GM18520 (cell line): ENCODE results near the gene PDF.

ENCODE experiments used
- ATAC-seq: cut with Tn5 transposase; IDR thresholded peaks from one replicate; pipeline ENCODE4 v1.9.1; 2021; ENCODE audit not compliant: unreplicated experiment

The PDF gene

DNA sequence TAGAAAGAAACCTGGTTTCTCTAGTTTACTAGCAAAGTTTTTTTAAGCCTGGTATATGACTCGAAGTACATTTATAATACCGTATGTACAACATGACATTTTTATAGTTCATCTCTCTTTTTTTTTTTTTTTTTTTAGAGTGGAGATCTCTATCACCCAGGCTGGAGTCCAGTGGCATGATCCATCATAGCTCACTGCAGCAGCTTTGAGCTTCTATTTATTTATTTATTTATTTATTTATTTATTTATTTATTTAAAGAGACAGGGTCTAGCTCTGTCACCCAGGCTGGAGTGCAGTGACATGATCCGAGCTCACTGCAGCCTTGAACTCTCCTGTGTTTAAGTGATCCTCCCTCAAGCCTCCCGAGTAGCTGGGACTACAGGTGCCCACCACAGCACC, 45.1 kb downstream of the PDF start:
- no peak for ATAC-seq

DNA sequence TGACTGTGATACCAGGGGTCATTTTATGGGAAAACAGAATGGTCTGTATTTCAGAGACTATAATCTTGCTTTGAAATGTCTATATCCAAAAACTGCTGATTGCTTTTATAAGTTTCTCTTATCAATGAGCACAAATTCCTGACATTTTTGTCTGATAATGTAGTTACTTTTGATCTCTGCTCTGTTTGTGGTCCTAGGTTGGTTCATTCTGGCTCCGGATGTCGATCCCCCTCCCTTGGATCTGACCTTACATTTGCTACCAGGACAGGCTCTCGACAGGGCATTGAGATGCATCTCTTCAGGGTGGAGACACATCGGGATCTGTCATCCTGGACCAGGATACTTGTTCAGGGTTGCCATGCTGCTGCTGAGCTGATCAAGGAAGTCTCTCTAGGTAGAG, 46.5 kb downstream of the PDF start:
- no peak for ATAC-seq

DNA sequence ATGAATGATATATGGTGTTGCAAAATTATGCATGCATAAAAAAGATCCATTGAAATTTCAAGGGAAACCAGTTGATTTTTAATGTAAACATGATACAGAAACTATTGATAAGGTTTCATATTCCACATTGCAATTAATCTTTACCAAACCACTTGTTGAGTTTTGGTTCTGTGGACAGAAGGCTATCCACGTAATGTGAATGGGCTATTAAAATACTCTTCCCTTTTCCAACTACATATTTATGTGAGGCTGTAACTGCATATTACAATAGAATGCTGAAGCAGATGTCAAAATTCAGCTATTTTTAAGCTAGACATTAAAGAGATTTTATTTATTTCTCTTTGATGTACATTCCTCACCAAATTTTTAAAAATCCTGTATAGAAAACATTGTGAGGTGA, 53.0 kb downstream of the PDF start:
- ATAC-seq, result no peak
